GM18499 (cell line): ENCODE data around the gene MAP7.
A peak's percentile ranks its signal among the peaks of the same experiment; 100 is the strongest.

Experiments used
- ATAC-seq: cut with Tn5 transposase; IDR thresholded peaks from one replicate; pipeline ENCODE4 v1.9.1; 2021; ENCODE audit warnings: moderate number of reproducible peaks; ENCODE audit not compliant: insufficient read depth, unreplicated experiment

The MAP7 gene

GRCh38 chr6:136429264-136430065 is 120.8 kb downstream of the MAP7 start:
- no peak for ATAC-seq

GRCh38 chr6:136427378-136427717 is 122.9 kb downstream of the MAP7 start:
- ATAC-seq: no peak

- ATAC-seq: no peak
These were observed 123.4 kb downstream of the MAP7 start for GRCh38 chr6:136426627-136427377.

GRCh38 chr6:136425793-136426192 is 124.4 kb downstream of the MAP7 start:
- no peak for ATAC-seq

- ATAC-seq: no peak
These were observed 125.3 kb downstream of the MAP7 start for GRCh38 chr6:136424901-136425300.

GRCh38 chr6:136424450-136424849 is 125.8 kb downstream of the MAP7 start:
- no peak for ATAC-seq

GRCh38 chr6:136421537-136422158 is 128.6 kb downstream of the MAP7 start:
- no peak for ATAC-seq

- no peak for ATAC-seq
These were observed 129.4 kb downstream of the MAP7 start for GRCh38 chr6:136420853-136421252.

- no peak for ATAC-seq
These were observed 134.7 kb downstream of the MAP7 start for GRCh38 chr6:136415351-136416007.

- ATAC-seq: no peak
These were observed 137.8 kb downstream of the MAP7 start for GRCh38 chr6:136412410-136412809.

- no peak for ATAC-seq
These were observed 138.5 kb downstream of the MAP7 start for GRCh38 chr6:136411453-136412354.

- no peak for ATAC-seq
These were observed 139.2 kb downstream of the MAP7 start for GRCh38 chr6:136411025-136411325.

GRCh38 chr6:136410201-136411024 is 139.8 kb downstream of the MAP7 start:
- ATAC-seq: peak; percentile 82

- no peak for ATAC-seq
These were observed 140.6 kb downstream of the MAP7 start for GRCh38 chr6:136409597-136409996.

- ATAC-seq: no peak
These were observed 142.0 kb downstream of the MAP7 start for GRCh38 chr6:136408204-136408603.

GRCh38 chr6:136405420-136406029 is 144.7 kb downstream of the MAP7 start:
- no peak for ATAC-seq

- no peak for ATAC-seq
These were observed 145.4 kb downstream of the MAP7 start for GRCh38 chr6:136404627-136405419.

- ATAC-seq: no peak
These were observed 146.2 kb downstream of the MAP7 start for GRCh38 chr6:136404007-136404406.
